NB4 (cell line): ENCODE data around the gene CXXC5.

Source experiments
- CTCF ChIP-seq: IDR thresholded peaks from one replicate; pipeline ENCODE4 v1.5.1; 2012; ENCODE audit warnings: low read depth, low read length
- MYC ChIP-seq: IDR thresholded peaks from 2 replicates; pipeline ENCODE4 v1.6.1; 2011; ENCODE audit warnings: low read depth, low read length
- POLR2A ChIP-seq: IDR thresholded peaks from 2 replicates; pipeline ENCODE4 v1.6.1; 2011; ENCODE audit warnings: mild to moderate bottlenecking; ENCODE audit not compliant: insufficient read length; ENCODE audit errors: extremely low read depth
- TF ChIP-seq, protein P1 (sequence below): IDR thresholded peaks from 2 replicates; pipeline ENCODE4 v1.6.1; 2011; ENCODE audit warnings: low read depth, low read length

- no peak for TF ChIP-seq MYC
- no peak for TF ChIP-seq CTCF
- TF ChIP-seq POLR2A = no peak
- TF ChIP-seq, protein P1, sequence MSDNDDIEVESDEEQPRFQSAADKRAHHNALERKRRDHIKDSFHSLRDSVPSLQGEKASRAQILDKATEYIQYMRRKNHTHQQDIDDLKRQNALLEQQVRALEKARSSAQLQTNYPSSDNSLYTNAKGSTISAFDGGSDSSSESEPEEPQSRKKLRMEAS = no peak
These were observed 32.9 kb downstream of the CXXC5 start for GRCh38 chr5:139681112-139681458.
